OCI-LY7 (cell line): ENCODE results near the gene PDE8B. TPM values are rescaled to one million over a fixed set of nuclear protein-coding genes. Genes with fewer than 3 reads are reported as not detected.

Source experiments
- BruUV-seq: library from RNA; stranded (reverse); fragments of 400-500 nt; replicated peaks from 2 replicates; lab custom pipeline; 2021; lab: Mats Ljungman, UMichigan
- CTCF ChIA-PET: fragments of 300-600 bp; sonication (Branson Sonifier 250); formaldehyde crosslinking; loops from one replicate; lab custom pipeline; 2022; ENCODE audit warnings: antibody characterized with exemption; ENCODE audit not compliant: unreplicated experiment; lab: Charles Lee
- POLR2A ChIA-PET: fragments of 300-600 bp; sonication (Branson Sonifier 250); formaldehyde crosslinking; loops from one replicate; lab custom pipeline; 2022; ENCODE audit warnings: antibody characterized with exemption; lab: Charles Lee
- DNase-seq: peaks from one replicate; pipeline ENCODE4 v3.0.0-alpha.2; 2015; ENCODE audit warnings: low spot score
- H2AFZ ChIP-seq: fragments of 200-600 bp; sonication (generic), shearing (Covaris generic); 2 replicates; pipeline ENCODE4 v1.6.1; 2014; ENCODE audit warnings: mild to moderate bottlenecking, antibody characterized with exemption, low read length, moderate library complexity
- H3K27ac ChIP-seq: fragments of 200-600 bp; sonication (generic); 2 replicates; pipeline ENCODE4 v1.5.1; 2014; ENCODE audit warnings: mixed run types, low read depth, mild to moderate bottlenecking, moderate library complexity, low read length, inconsistent platforms; ENCODE audit not compliant: poor library complexity, severe bottlenecking
- H3K36me3 ChIP-seq: fragments of 200-600 bp; sonication (generic); 2 replicates; pipeline ENCODE4 v1.6.1; 2014; ENCODE audit warnings: mild to moderate bottlenecking, antibody characterized with exemption, low read length, moderate library complexity, mixed read lengths; ENCODE audit not compliant: insufficient read depth
- H3K4me1 ChIP-seq: fragments of 200-600 bp; sonication (generic); 2 replicates; pipeline ENCODE4 v1.5.1; 2014; ENCODE audit warnings: mild to moderate bottlenecking, low read length; ENCODE audit not compliant: insufficient read depth, poor library complexity, severe bottlenecking
- H3K4me2 ChIP-seq: fragments of 200-600 bp; sonication (generic); 2 replicates; pipeline ENCODE4 v1.6.1; 2014; ENCODE audit warnings: mild to moderate bottlenecking, low read length
- H3K4me3 ChIP-seq: fragments of 200-600 bp; sonication (generic); 2 replicates; pipeline ENCODE4 v1.5.1; 2014; ENCODE audit warnings: mild to moderate bottlenecking, low read depth, low read length; ENCODE audit not compliant: poor library complexity, severe bottlenecking
- H3K79me2 ChIP-seq: fragments of 200-600 bp; sonication (generic); 2 replicates; pipeline ENCODE4 v1.6.1; 2016; ENCODE audit warnings: low read depth, mild to moderate bottlenecking, low read length, moderate library complexity, mixed read lengths; ENCODE audit not compliant: insufficient read depth
- H3K9me2 ChIP-seq: fragments of 200-600 bp; sonication (generic); 2 replicates; pipeline ENCODE4 v1.6.1; 2016; ENCODE audit warnings: mild to moderate bottlenecking, low read length, mixed read lengths; ENCODE audit not compliant: insufficient read depth
- H3K9me3 ChIP-seq: fragments of 200-600 bp; sonication (generic); 2 replicates; pipeline ENCODE4 v1.6.1; 2014; ENCODE audit warnings: mild to moderate bottlenecking, mixed run types, low read length, mixed read lengths
- H4K20me1 ChIP-seq: fragments of 200-600 bp; sonication (generic); 2 replicates; pipeline ENCODE4 v1.6.1; 2014; ENCODE audit warnings: mild to moderate bottlenecking, antibody characterized with exemption, low read length, moderate library complexity, mixed read lengths; ENCODE audit not compliant: insufficient read depth
- EZH2phosphoT487 ChIP-seq: fragments of 200-600 bp; sonication (generic); IDR thresholded peaks from 2 replicates; pipeline ENCODE4 v1.6.1; 2018; ENCODE audit warnings: low read depth, borderline replicate concordance, mild to moderate bottlenecking, mixed run types, antibody characterized with exemption, low read length, moderate library complexity, mixed read lengths
- intact Hi-C: fragments of 100-400 bp; cut with micrococcal nuclease; formaldehyde crosslinking; loops from one replicate; pipeline ENCODE4 v1.10.0; 2022; ENCODE audit not compliant: unreplicated experiment
- total RNA-seq, 2 experiments: library from RNA; depleted of rRNA in 1 of 2; stranded (reverse); fragments of >200 nt in 1 of 2; shearing (Covaris generic) in 1 of 2; gene quantifications; 2 replicates each; pipeline ENCODE4 v1.2.3, GENCODE V29; 2014 to 2022
- TF ChIP-seq, protein P1 (sequence below): fragments of 200-600 bp; sonication (generic); conservative IDR thresholded peaks from 2 replicates; pipeline ENCODE4 v1.5.1; 2014; ENCODE audit warnings: mild to moderate bottlenecking, antibody characterized with exemption, low read length, moderate library complexity, mixed read lengths

PDE8B gene
- total RNA-seq, 2 experiments from 2014 or later: 0.21 to 0.22 TPM

DNA sequence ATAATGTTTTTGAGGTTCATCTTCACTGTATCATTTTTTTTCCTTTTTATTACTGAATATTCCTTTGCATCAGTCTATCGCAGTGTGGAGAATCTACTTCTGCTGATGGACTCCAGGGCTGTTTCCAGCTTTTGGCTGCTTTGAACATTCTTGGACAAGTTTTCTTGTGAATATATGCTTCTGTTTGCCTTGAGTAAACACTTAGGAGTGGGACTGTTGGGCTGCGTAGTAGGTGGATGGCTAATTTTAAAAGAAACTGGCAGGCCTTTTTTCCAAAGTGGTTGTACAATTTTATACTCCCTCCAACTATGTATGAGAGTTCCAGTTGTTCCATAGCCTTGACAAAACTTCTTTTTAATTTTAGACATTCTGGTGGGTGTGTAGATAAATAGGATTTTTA lies 179.3 kb downstream of the PDE8B start:
- no peaks in the 10 kb centered on the region for H3K9me3 ChIP-seq
- POLR2A ChIA-PET: no interaction called here

DNA sequence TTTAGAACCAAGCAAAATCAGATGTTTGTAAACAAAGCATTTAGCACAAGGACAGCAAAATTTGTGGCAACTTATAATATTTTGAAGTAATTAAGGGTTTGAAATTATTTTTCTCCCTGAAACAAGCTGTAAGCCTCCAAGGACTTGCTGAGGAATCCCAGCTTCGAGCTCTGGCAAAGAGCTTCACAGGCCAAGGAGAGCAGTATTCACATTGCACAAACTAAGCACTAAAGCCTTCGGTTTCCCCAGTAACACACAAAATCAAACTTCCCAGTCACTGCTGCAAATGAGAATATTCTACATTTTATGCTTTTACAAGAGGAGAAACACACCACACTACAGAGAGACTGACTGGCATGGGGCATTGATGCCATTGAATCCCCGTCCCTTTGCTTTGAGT lies 179.7 kb downstream of the PDE8B start:
- H3K4me3 ChIP-seq: no peak overlapping the region
- DNase-seq: no peak
- no peaks in the 10 kb centered on the region for H3K79me2 ChIP-seq
- no peak overlapping the region for H3K4me2 ChIP-seq
- H2AFZ ChIP-seq: no peak overlapping the region
- POLR2A ChIA-PET: interaction anchor here (0.6 kb wide), 1 partner anchor 12 kb away, joined by 8 read pairs; no protein-coding TSS in a partner anchor
- no peak overlapping the region for H3K27ac ChIP-seq
- no peaks in the 10 kb centered on the region for H3K9me3 ChIP-seq
- TF ChIP-seq, protein P1, sequence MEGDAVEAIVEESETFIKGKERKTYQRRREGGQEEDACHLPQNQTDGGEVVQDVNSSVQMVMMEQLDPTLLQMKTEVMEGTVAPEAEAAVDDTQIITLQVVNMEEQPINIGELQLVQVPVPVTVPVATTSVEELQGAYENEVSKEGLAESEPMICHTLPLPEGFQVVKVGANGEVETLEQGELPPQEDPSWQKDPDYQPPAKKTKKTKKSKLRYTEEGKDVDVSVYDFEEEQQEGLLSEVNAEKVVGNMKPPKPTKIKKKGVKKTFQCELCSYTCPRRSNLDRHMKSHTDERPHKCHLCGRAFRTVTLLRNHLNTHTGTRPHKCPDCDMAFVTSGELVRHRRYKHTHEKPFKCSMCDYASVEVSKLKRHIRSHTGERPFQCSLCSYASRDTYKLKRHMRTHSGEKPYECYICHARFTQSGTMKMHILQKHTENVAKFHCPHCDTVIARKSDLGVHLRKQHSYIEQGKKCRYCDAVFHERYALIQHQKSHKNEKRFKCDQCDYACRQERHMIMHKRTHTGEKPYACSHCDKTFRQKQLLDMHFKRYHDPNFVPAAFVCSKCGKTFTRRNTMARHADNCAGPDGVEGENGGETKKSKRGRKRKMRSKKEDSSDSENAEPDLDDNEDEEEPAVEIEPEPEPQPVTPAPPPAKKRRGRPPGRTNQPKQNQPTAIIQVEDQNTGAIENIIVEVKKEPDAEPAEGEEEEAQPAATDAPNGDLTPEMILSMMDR: no peak
- no peak for TF ChIP-seq EZH2phosphoT487
- intact Hi-C loops: no loop called here
- BruUV-seq: no TSS peak
- H3K4me1 ChIP-seq: no peaks in the 10 kb centered on the region
- H3K9me2 ChIP-seq: no peaks in the 10 kb centered on the region
- H4K20me1 ChIP-seq: no peaks in the 10 kb centered on the region
- H3K36me3 ChIP-seq: no peaks in the 10 kb centered on the region
- CTCF ChIA-PET: no interaction called here

More for the DNA sequence above, 179.3 kb downstream of the PDE8B start:
- H3K79me2 ChIP-seq: no peaks in the 10 kb centered on the region
- H3K36me3 ChIP-seq: no peaks in the 10 kb centered on the region
- CTCF ChIA-PET: no interaction called here
- no peaks in the 10 kb centered on the region for H3K4me1 ChIP-seq
- H3K4me2 ChIP-seq: no peak overlapping the region
- no peak overlapping the region for H3K27ac ChIP-seq
- intact Hi-C loops: no loop called here
- no peak for DNase-seq
- H2AFZ ChIP-seq: no peak overlapping the region
- TF ChIP-seq, protein P1: no peak
- H4K20me1 ChIP-seq: no peaks in the 10 kb centered on the region
- no peaks in the 10 kb centered on the region for H3K9me2 ChIP-seq
- BruUV-seq: no TSS peak
- H3K4me3 ChIP-seq: no peak overlapping the region

DNA sequence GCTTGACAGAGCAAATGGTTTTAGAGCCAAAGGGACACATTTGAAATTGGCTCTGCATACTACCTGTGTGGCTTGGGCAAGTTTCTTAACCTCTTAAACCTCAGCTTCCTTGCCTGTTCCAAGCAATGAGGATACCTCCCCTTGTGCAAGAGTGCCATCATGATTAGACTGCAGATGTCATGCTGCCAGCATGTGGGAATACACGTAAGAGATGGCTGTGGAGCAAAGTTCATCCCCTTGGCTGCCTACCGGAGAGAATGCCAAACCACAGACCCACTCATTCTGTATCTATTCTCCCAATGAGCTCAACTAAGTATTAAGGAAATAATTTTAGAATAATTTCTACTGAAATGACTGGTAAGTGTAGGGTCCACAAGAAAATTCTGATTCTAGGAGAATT lies 180.3 kb downstream of the PDE8B start:
- DNase-seq: no peak
- intact Hi-C loops: no loop called here
- CTCF ChIA-PET: no interaction called here
- BruUV-seq: no TSS peak
- H3K27ac ChIP-seq: no peak overlapping the region
- H3K4me2 ChIP-seq: no peak overlapping the region
- H3K79me2 ChIP-seq: no peaks in the 10 kb centered on the region
- no peaks in the 10 kb centered on the region for H4K20me1 ChIP-seq
- H3K9me2 ChIP-seq: no peaks in the 10 kb centered on the region
- no peaks in the 10 kb centered on the region for H3K36me3 ChIP-seq
- TF ChIP-seq, protein P1: no peak
- no peak for TF ChIP-seq EZH2phosphoT487
- no peaks in the 10 kb centered on the region for H3K9me3 ChIP-seq
- no peaks in the 10 kb centered on the region for H3K4me1 ChIP-seq
- H2AFZ ChIP-seq: no peak overlapping the region
- no peak overlapping the region for H3K4me3 ChIP-seq
- POLR2A ChIA-PET: interaction anchor here (0.6 kb wide), 1 partner anchor 13 kb away, joined by 8 read pairs; no protein-coding TSS in a partner anchor
